HG03039 (cell line): ENCODE data around the gene CACNA1H.
"Not testable (repeated sequence)": the region's sequence is repeated elsewhere in the genome, so short reads cannot be mapped to it uniquely, and the experiment has no call there.

Source experiments
- ATAC-seq: cut with Tn5 transposase; IDR thresholded peaks from one replicate; pipeline ENCODE4 v1.9.1; 2021; ENCODE audit warnings: mild to moderate bottlenecking, moderate library complexity; ENCODE audit not compliant: unreplicated experiment

The CACNA1H gene

GRCh38 chr16:1221628-1222552 is 69.0 kb downstream of the CACNA1H start:
- ATAC-seq, result no peak

- ATAC-seq, result no peak
These were observed 69.8 kb downstream of the CACNA1H start for GRCh38 chr16:1222553-1223354.

DNA sequence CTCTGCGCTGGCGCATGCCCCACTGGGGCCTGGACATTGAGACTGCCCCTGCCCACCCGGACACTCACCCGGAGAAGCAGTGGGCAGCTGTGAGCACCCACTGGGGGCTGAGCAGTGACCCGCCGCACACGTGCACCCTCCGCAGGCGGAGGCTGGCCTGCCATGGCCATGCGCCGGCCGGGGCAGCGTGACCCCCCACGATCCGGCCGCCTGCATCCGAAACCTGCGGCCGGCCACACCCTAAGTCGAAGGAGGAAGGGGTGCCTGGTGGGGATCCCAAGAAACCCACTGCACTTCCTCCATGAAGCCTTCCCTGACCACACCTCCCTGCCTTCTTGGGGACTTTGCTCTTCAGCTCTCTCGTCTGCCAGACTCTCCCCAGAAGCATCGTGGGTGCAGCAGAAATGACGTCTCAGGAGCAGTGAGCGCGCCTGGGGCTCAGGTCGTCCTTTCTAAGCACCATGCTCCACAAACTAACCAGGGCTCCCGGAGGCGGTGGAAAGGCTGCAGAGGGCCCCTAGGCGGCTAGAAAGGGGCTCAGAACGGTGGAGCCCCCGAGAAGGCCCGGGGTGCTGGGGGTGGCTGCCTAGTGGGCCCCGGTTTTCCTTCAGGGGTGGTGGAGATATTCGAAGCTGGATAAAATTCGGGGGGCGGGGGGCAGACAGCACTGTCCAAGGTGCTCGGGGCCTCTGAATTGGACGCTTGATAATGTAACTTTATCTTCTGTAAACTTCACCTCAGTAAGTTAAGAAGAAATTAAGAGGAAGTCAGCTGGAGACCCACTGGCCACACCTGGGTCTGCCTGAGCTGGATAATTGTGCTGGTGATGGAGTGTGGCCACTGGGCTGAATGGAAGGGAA is 70.7 kb downstream of the CACNA1H start:
- ATAC-seq, result no peak

DNA sequence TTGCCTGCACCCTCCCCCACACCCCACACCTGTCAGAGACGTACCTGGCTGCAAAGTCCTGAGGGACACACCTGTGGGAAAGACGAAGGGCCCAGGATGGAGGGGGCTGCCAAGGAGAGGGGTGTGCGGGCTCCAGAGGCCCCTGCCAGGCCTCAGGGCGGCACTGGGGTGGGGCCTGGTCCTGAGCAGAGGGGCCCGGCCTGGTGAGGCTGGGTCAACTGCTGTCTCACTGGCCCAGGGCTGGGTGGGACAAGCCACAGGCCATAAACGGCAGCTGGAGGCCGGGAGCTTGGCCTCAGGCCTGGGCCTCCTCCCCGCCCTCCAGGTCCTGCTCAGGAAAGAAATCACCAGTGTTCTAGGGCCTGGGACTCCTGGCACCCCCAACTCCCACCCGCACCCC is 71.7 kb downstream of the CACNA1H start:
- no peak for ATAC-seq

DNA sequence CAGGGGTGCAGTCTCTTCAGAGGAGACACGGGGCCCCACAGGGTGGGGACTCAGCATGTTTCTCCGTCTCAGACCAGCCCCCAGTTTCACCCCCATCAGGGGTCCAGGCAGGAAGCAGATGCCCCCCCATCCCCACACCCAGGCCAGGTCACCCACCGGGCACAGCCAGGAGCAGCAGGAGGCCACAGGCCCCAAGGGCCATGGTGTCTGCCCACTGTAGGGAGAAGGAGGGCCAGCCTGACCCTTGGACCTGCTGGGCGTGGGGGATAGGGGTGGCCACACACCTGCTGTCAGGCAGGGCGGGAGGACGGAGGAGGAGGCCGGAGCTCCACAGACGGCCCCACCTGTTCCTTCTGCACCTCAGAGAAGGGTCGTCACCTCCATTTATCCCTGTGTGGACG is 72.1 kb downstream of the CACNA1H start, which contains the start of gene TPSG1:
TPSG1 (minus strand) TSS at position 218 of the 401 bp plus-strand sequence; CDS start at position 202, 16 bp downstream.
- no peak for ATAC-seq

GRCh38 chr16:1225728-1226311 is 72.9 kb downstream of the CACNA1H start:
- ATAC-seq, result not testable (repeated sequence)

- not testable (repeated sequence) for ATAC-seq
These were observed 73.8 kb downstream of the CACNA1H start for GRCh38 chr16:1226692-1227091.

GRCh38 chr16:1228227-1228626 is 75.3 kb downstream of the CACNA1H start:
- ATAC-seq, result not testable (repeated sequence)

DNA sequence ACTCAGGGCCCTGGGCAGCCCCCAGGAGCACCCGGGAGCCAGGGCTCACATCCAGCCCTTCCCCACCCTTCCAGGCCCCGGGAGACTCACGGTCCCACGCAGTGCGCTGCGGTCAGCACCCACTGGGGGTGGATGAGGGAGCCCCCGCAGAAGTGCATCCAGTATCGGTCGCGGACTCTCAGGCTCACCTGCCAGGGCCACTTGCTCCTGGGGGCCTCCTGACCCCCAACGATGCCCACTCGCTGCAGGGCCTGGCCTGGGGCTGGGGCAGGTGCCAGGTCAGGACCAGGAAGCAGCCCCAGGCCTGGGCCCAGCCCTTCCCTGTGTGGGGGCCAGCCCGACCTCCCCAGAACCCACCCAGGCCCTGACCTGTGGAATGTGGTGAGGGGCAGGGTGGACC is 76.6 kb downstream of the CACNA1H start:
- ATAC-seq, result not testable (repeated sequence)

DNA sequence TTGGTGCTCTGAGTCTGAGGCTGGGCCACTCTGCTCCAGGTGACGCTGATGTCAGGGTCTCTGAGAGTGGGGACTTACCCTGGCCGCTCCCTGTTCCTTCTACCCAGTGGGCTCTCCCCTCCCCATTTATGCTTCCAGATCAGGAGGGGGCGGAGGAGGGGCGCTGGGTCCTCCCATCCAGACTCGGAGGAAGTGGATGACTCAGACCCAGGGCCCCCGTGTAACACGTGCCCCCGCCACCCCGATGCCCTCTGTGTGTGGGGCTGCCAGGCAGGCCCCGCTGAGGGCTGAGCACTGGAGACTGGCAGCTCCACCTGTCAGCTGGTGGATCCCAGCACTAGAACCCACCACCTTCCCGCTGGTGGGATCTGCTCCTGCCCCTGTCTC is 77.2 kb downstream of the CACNA1H start, which contains the start of gene TPSB2:
TPSB2 (minus strand) TSS at position 101 of the 387 bp plus-strand sequence. CDS start 233 bp downstream, outside the sequence.
- not testable (repeated sequence) for ATAC-seq

DNA sequence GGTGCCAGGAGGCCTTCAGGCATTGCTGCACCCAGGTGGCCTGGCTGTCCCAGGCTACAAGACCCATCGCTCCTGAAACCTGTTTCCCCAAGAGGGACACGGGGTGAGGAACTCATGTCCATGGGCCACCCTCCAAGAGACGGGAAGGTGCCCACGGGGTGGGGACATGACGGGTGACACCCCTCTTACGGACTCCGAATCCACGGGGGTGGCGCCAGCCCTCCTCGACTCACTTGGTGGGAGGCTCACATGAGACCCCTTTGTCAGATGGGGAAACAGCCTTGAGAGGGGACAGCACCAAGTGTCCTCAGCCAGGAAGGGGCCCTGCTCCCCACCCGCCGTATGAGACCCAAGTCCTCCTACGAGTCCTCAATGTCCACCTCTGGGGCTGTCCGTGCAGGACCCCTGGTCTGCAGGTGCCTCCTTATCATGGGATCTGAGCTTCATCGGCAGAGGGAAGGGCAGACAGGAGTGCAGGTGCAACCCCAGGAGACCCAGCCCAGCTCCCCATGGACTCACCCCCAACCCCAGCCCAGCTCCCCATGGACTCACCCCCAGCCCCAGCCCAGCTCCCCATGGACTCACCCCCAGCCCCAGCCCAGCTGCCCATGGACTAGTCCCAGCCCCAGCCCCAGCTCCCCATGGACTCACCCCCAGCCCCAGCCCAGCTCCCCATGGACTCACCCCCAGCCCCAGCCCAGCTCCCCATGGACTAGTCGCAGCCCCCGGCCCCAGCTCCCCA is 77.7 kb downstream of the CACNA1H start:
- not testable (repeated sequence) for ATAC-seq

- ATAC-seq, result not testable (repeated sequence)
These were observed 78.4 kb downstream of the CACNA1H start for GRCh38 chr16:1231301-1231700.

DNA sequence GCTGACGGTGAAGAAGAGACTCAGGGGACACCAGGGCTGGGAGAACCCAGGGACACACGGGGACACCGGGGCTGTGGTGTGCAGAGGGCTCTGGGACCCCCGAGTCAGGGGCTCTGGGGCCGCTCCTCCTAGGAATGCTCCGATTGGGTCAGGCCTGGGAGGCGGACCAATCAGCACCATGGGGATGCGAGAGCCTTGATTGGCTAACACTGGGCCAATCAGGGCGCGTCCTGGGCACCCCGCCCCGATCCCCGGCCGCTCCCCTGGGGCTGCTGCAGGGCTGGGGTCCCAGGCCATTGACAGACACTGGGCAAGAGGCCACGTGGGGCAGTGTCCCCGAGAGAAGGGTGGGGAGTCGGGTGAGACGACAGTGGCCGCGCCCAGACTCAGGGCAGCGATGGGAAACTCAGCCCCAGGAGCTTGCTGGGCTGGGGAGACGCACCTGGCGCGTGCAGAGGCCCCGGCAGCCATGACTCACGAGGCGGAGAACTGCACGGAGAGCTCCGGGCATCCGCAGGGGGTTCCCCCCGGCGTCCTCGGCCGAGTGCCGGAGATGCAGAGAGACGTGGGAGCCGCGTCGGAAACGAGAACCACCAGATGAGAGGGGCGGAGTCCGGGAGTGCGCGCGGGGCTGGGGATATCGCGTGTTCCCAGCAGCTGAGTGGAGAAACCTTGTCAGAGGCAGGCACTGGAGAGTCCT is 79.3 kb downstream of the CACNA1H start:
- ATAC-seq, result not testable (repeated sequence)

GRCh38 chr16:1236659-1237058 is 83.8 kb downstream of the CACNA1H start:
- not testable (repeated sequence) for ATAC-seq

DNA sequence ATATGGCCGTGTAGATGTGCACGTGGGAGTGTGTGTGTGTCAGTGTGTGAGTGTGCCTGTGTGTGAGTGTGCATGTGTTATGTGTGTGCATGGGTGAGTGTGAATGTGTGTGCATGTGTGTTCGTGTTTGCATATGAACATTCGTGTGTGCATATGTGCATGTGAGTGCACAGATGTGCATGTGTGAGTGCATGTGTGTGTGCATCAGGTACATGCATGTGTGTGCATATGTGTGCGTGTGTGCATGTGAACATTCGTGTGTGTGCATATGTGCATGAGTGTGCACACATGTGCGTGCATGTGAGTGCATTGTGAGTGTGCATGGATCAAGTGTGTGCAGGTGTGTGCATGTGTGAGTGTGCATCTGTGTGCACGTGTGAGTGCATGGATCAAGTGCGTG is 85.1 kb downstream of the CACNA1H start:
- ATAC-seq, result no peak

GRCh38 chr16:1238909-1239308 is 86.0 kb downstream of the CACNA1H start:
- not testable (repeated sequence) for ATAC-seq

GRCh38 chr16:1239575-1239974 is 86.7 kb downstream of the CACNA1H start:
- not testable (repeated sequence) for ATAC-seq

DNA sequence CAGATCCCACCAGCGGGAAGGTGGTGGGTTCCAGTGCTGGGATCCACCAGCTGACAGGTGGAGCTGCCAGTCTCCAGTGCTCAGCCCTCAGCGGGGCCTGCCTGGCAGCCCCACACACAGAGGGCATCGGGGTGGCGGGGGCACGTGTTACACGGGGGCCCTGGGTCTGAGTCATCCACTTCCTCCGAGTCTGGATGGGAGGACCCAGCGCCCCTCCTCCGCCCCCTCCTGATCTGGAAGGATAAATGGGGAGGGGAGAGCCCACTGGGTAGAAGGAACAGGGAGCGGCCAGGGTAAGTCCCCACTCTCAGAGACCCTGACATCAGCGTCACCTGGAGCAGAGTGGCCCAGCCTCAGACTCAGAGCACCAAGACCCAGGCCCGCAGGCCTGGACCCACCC is 87.5 kb downstream of the CACNA1H start, which contains the start of gene TPSAB1:
TPSAB1 (plus strand) TSS at position 270 of the 400 bp plus-strand sequence. CDS start 234 bp downstream, outside the sequence.
- ATAC-seq, result not testable (repeated sequence)

- not testable (repeated sequence) for ATAC-seq
These were observed 88.2 kb downstream of the CACNA1H start for GRCh38 chr16:1241081-1241480.
